Stimulated activated CD4-positive, alpha-beta T cell treated with anti-CD3 and anti-CD28 coated beads, TNF-alpha, amount 100 ng/mL, for 1 hour (primary cell): ENCODE data around the gene ACSBG1.

Source experiments
- DNase-seq, 3 donors: peaks; one replicate each; pipeline ENCODE4 v3.0.0-alpha.2; 2020; ENCODE audit warnings: low read depth in 3 of 3, low spot score in 1 of 3

ACSBG1 gene

DNA sequence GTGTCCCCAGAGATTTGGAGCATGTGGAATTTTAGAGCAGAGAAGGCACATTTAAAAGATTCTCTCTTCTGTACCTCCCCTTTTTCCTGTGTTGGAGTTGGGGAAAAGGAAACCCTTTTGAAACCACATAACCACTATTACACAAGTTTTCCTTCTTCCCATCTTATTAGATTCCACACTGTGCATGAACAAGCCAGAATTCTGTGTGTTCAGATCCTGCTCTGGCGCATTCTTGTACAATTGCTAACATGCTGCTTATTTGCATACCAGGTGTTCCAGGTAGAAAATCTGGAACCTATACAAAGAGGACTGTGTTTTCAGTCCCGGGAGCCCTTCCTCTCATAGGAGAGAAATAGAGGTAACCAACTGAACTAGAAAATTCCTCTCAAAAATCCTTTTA, 100.6 kb downstream of the ACSBG1 start:
- no peak for DNase-seq

DNA sequence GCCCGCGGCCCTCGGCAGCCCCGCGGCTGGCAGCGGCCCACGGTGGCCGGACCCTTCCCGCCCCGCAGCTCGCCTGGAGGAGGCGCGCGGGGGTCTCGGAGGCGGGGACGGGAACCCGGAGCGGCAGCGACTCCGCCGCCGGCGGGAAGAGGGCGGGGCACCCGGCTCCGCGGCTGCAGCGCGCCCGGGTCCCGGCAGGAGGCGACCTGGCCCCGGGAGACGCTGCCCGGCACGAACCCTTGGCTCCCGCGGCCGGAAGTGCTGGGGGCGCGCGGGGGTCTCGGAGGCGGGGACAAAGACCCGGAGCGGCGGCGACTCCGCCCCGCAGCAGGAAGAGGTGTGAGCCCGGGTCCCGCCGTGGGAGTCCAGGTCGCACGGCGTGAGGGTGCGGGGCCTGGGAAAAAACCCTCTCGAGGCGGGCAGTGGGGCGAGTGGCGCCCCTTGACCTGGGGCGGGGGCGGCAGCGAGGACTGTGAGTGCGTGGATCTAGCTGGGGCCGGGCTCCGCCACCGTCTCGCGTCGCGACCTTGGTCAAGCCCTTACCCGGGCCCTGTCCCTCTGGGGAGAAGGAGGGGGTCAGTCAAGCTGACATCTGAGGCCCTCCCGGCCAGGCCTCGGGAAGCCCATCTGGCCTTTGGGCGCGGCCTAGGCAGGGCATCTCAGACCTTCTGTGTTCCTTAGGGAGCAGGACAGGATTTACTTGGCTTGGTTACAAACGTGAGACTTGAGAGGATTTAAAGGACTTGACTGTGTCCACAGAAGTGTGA, 102.9 kb downstream of the ACSBG1 start, which contains the start of gene CIB2:
Gene CIB2 (minus strand): TSS at position 151 of the 767 bp plus-strand sequence. CDS start 230 bp downstream, outside the sequence.
- DNase-seq = peak; percentile 38 to 68 (median 59)

DNA sequence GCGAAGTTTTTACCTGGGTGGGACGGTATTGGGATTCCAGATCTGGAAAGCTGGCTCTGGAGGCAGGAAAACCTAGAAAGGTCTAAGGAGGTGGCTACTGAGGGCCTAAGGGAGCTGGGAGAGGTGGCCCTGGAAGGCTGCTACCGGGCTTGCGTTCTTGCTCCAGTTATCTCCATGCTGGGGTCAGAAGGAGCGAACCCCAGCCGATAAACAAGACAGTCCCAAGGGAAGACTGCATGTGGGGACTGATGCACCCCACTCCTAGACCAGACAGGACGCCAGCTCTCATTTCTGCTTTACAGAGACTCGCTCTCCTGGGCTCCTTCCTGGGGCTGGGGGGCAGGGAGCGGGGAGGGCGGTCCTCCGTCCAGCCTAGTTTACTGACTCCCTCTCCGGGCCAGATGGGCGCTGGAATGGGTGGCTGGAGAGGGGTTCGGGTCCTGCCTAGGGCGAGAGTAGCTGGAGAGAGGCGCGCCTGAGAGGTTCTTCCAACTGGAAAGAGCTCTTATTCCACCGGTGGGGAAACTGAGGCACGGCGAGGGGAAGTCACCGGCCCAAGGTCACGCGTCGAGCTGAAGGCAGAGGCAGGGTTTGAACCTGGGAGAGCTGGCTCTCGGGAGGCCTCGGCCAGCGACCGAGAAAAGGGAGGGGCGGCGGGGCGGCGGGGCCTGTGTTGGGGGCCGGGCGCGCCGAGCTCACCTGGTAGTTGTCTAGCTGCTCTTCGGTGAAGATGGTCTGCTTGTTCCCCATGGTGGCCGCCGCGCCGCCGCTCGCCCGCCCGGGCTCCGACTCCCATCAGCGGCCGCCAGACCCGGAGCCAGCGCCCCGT, 103.7 kb downstream of the ACSBG1 start:
- DNase-seq = no peak

DNA sequence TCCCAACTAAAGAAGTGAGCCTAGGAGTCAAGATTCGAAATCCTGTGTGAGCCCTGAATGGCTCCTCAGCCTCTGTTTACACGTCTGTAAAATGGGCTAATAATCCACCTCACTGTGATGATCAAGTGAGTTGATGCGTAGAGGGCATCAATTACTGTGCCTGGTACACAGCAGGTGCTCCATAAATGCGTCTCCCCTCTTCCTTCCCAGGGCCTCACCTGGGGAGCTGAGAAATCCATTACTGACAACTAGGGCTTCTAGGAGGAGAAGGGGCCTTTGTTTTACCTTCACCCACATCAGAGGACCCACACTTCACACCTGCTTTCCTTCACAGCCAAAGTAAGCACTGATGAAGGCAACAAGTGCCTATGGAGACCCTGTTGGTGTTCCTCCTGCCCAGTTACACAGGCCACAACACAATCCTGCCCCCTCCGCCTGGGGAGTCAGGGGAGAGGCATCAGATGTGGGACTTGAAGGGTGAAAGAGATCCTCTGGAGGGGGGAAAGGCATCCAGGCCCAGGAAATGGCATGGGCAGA, 104.5 kb downstream of the ACSBG1 start:
- no peak for DNase-seq

DNA sequence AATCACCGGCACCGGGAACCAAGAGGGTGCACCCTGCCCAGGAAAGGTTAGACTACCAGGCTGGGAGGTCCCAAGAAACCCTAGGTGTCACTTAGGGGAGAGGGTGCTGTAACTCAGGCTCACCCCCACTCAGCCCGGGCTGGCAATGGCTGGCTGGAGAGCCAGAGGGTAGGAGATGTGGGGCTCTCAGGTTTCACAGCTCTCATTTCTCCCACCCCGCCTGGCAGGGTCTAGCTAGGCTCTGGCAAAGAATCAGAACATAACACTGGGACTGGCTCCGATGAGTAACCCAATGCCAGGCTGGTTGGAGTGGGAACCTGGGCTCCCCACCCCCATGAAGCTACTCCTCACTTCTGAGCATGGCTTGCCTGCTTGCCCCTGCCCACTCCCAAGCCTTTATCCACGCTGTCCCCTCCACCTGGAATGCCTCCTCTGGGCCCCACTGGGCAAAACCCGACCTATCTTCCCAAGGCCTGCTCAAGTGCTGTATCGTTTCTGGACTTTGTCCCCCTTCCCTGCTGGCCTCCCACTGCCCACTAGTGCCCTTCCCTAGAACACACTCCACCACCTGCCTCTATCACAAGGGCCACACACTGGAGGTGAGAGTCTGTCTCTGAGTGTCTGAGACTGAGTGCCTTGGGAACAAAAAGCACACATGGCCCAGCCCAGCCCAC, 105.2 kb downstream of the ACSBG1 start:
- DNase-seq = no peak

DNA sequence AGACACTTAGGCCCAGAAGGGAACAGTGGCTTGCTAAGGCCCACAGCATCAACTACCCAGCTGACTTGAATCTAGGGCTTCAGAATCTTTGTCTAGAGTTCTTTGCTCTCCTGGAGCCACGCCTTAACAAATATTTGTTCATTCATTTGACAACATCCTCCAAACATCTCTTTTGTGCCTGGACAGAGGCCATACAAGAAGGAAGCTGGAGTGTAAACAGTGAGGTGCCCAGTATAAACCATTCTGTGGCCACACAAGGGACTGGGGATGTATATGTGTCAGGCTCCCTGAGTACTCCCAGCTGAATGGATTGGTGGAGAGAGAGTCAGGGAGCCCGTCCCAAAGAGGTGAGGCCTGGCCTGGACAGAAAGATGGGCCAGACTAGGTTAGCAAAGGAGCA, 106.5 kb downstream of the ACSBG1 start:
- no peak for DNase-seq

DNA sequence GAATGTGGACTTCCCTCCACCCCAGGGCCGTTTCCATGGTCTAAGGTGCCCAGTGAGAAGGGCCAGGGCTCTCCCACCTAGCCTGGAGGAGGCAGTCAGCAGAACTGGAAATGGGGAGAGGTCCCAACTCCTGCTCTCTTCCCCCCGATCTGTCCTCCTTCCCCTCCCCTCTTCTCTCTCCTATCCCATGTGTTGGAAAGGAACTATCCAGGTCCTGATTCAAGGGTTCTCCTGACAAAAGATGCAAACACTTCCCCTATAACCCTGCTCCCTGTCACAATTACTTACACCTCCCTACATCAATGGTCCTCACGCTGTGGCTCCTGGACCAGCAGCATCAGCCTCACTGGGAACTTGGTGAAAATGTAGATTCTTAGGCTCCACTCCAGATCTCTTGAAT, 109.1 kb downstream of the ACSBG1 start:
- DNase-seq = no peak

DNA sequence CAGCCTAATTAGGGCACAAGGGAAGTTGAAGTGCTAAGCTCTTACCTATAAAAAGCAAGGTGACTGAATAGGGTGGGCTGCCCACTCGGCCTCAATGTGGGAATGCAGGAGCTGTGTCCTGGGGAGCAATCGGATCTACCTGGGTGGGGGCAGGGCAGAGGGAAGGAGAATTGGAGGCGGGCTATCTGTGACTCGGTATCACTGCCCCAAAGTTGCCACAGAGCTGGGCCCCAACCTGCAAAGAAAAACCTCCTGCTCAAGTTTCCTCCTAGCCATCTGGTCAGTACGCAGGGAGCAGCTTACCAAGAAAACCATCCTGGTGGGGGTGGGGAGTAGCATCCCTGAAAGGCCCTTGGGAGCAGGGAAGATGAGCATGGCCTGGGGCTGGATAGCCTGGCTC, 113.8 kb downstream of the ACSBG1 start:
- no peak for DNase-seq
